Right atrium auricular region (tissue), 2 donors: ENCODE data around the gene RAE1. TPM values are rescaled to one million over a fixed set of nuclear protein-coding genes. Genes with fewer than 3 reads are reported as not detected.

Source experiments
- DNase-seq: peaks from one replicate; pipeline ENCODE4 v3.0.0-alpha.2; 2019; ENCODE audit warnings: low spot score
- H3K27ac ChIP-seq, 2 donors: fragments of 200-600 bp; sonication (generic); 1 replicate in 1 of 2; 2 replicates in 1 of 2; pipeline ENCODE4 v1.5.1; 2016 to 2019
- H3K27me3 ChIP-seq, 2 donors: fragments of 200-600 bp; sonication (generic); one replicate each; pipeline versions ENCODE4 v1.5.1 to v1.6.0; 2017 to 2019
- H3K36me3 ChIP-seq: fragments of 200-600 bp; sonication (generic); one replicate; pipeline ENCODE4 v1.5.1; 2016
- H3K4me1 ChIP-seq, 2 donors: fragments of 200-600 bp; sonication (generic); one replicate each; pipeline versions ENCODE4 v1.5.1 to v1.6.0; 2017 to 2019
- H3K4me3 ChIP-seq, 2 donors: fragments of 200-600 bp; sonication (generic); 1 replicate in 1 of 2; 2 replicates in 1 of 2; pipeline ENCODE4 v1.5.1; 2017 to 2019; ENCODE audit warnings: mild to moderate bottlenecking in 1 of 2, moderate library complexity in 1 of 2
- H3K9me3 ChIP-seq, 2 donors: fragments of 200-600 bp; sonication (generic); one replicate each; pipeline ENCODE4 v1.5.1; 2019
- total RNA-seq, 2 donors: library from RNA; depleted of rRNA; stranded (reverse); fragments of >200 nt; gene quantifications; one replicate each; pipeline ENCODE4 v1.1.0, GENCODE V29; 2016
- TF ChIP-seq, protein P1 (sequence below), 2 donors: fragments of 200-600 bp; sonication (generic); IDR thresholded peaks; one replicate each; pipeline ENCODE4 v1.5.1; 2019; ENCODE audit warnings: antibody characterized with exemption in 2 of 2

RAE1 gene
- total RNA-seq, 2 donors from 2014 or later, result 11.6 to 11.8 TPM

DNA sequence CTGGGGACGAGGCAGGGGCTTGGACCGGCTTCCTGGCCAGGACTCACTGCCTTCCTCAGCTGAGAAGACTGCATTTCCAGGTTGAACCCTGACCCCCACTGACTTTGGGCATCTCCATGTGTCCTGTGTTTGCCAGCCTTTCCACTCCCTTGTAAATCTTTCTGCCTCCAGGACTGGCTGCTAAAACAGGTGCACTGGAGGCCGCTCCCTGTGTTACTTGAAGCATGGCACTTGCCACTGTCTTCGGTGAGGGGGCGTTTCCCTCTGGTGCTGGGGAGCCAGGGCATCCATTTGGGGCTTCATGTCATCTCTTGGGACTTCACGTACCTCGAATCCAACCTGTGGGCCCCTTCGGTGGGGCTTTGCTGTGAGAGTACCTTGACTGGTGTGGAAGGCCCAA, 33.4 kb downstream of the RAE1 start:
- no peak for DNase-seq
- H3K27ac ChIP-seq, result no peak overlapping the region
- H3K9me3 ChIP-seq, result no peaks in the 10 kb centered on the region
- H3K27me3 ChIP-seq, result no peaks in the 10 kb centered on the region
- H3K36me3 ChIP-seq, result no peaks in the 10 kb centered on the region
- peaks cover 0 to 23% of the 10 kb centered on the region in 2 donors for H3K4me1 ChIP-seq
- H3K4me3 ChIP-seq, result no peak overlapping the region
- TF ChIP-seq, protein P1, sequence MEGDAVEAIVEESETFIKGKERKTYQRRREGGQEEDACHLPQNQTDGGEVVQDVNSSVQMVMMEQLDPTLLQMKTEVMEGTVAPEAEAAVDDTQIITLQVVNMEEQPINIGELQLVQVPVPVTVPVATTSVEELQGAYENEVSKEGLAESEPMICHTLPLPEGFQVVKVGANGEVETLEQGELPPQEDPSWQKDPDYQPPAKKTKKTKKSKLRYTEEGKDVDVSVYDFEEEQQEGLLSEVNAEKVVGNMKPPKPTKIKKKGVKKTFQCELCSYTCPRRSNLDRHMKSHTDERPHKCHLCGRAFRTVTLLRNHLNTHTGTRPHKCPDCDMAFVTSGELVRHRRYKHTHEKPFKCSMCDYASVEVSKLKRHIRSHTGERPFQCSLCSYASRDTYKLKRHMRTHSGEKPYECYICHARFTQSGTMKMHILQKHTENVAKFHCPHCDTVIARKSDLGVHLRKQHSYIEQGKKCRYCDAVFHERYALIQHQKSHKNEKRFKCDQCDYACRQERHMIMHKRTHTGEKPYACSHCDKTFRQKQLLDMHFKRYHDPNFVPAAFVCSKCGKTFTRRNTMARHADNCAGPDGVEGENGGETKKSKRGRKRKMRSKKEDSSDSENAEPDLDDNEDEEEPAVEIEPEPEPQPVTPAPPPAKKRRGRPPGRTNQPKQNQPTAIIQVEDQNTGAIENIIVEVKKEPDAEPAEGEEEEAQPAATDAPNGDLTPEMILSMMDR (IDR thresholded peaks at IDR 0.05), result no peak

DNA sequence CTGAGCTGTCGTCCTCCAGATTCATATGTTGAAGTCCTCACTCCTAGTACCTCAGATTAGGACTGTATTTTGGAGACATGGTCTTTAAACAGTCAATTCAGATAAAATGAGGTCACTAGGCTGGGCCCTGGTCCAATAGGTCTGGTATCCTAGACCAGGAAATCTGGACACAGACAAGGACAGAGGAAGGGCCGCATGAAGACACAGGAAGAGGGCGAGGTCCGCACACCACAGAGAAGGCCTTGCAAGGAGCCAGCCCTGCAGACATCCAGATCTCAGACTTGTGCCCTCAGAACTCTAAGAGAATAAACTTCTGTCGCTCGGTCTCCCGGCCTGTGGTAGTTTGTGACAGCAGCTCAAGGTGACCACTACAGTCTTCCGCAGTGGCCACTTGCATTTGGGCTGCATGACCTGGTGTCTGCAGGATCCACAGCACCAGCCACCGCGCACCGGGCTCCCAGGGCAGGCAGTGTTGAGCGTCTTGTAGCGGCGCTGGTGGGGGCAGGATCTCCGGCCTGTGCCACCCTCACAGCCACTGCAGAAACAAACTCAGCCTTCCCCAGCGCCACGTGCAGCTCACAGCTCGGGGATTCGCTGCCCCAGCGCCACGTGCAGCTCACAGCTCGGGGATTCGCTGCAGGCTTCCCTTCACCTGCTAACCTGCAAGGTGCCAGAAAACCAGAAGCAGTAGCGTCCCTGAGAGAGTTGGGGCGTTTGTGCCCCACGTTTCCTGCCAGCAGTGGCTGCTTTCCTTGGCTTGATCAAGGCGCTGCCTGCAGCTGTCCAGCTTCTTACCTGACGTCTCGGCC, 34.1 kb downstream of the RAE1 start:
- no peak for DNase-seq
- Histone ChIP-seq H3K36me3 (no peaks in the 10 kb centered on the region), H3K4me3 (no peak overlapping the region), H3K27me3 (no peaks in the 10 kb centered on the region), H3K9me3 (no peaks in the 10 kb centered on the region), H3K4me1 (peaks cover 0 to 30% of the 10 kb centered on the region in 2 donors), H3K27ac (no peak overlapping the region)
- TF ChIP-seq, protein P1 (IDR thresholded peaks at IDR 0.05), result no peak

DNA sequence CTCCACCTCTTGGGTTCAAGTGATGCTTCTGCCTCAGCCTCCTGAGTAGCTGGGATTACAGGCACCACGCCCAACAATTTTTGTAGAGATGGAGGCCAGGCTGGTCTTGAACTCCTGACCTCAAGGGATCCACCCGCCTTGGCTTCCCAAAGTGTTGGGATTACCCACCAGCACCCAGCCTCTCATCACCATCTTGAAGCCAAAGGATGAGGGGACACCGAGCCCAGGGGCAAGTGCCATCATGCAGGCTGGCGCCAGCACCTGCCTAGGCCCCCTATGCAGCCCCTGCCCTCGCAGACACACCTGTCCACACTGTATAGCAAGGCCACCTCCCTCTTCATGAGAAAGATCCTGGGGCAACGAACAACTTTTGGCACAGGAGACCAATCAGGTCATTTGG, 34.9 kb downstream of the RAE1 start:
- Histone ChIP-seq H3K9me3 (no peaks in the 10 kb centered on the region), H3K4me3 (no peak overlapping the region), H3K36me3 (no peaks in the 10 kb centered on the region), H3K27me3 (no peaks in the 10 kb centered on the region), H3K4me1 (peaks cover 0 to 38% of the 10 kb centered on the region in 2 donors), H3K27ac (no peak overlapping the region)
- no peak for DNase-seq
- TF ChIP-seq, protein P1 (IDR thresholded peaks at IDR 0.05), result no peak

DNA sequence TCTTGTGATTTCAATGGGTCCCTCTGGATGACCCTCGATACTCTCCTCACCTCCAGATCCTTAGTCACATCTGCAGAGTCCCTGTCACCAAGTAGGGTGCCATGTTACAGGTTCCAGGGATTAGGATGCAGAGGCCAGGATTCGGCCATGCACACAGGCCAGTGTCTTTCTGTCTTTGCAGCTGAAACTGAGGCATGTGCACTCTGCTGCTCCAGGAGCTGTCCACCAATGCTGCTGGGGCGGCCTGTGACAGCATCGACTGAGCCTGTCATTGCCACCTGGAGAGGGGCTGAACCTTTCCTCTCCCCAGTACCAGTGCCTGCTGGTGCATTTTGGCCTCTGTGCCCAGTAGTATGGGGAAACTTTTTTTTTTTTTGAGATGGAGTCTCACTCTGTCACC, 35.7 kb downstream of the RAE1 start:
- no peak for DNase-seq
- TF ChIP-seq, protein P1 (IDR thresholded peaks at IDR 0.05), result no peak
- H3K4me3 ChIP-seq, result no peak overlapping the region

DNA sequence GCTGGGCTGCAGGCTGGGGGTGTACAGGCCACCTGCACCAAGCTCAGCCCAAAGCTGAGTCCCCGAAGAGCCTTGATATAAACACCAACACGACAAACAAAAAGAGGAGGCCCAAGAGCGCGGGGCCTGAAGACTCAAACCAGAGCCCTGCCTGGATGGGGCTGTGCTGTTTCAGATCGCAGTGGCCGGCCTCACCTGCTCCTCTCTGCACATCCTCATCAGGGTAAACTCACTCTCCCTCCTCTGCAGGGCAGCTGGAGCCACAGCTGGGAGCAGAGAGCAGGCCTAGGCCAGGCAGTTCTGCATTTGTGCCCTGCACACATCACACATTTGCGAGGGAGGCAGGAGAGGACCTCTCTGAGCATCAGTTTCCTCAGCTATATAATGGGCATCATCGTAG, 36.4 kb downstream of the RAE1 start:
- no peak for DNase-seq
- TF ChIP-seq, protein P1 (IDR thresholded peaks at IDR 0.05), result no peak
- Histone ChIP-seq H3K36me3 (no peaks in the 10 kb centered on the region), H3K27me3 (no peaks in the 10 kb centered on the region), H3K4me1 (peaks cover 3 to 43% of the 10 kb centered on the region in 2 donors), H3K9me3 (no peaks in the 10 kb centered on the region), H3K4me3 (no peak overlapping the region), H3K27ac (no peak overlapping the region)

More for the DNA sequence above, 35.7 kb downstream of the RAE1 start:
- Histone ChIP-seq H3K4me1 (peaks cover 0 to 39% of the 10 kb centered on the region in 2 donors), H3K27ac (no peak overlapping the region), H3K27me3 (no peaks in the 10 kb centered on the region), H3K36me3 (no peaks in the 10 kb centered on the region), H3K9me3 (no peaks in the 10 kb centered on the region)
